ENCODE results near the gene IGFBP1.

- TF ChIP-seq EZH2 (IDR thresholded peaks at IDR 0.05; ENCODE audit: insufficient read depth, poor library complexity, severe bottlenecking): no peak
- TF ChIP-seq EZH2phosphoT487 (IDR thresholded peaks at IDR 0.05; ENCODE audit: insufficient read depth, low read depth): no peak
Observed at GRCh38 chr7:45911311-45911710, 23.0 kb downstream of the IGFBP1 start.

Measured in GM23248 (cell line).